ENCODE results near the gene GPX4.
A peak's percentile ranks its signal among the peaks of the same experiment; 100 is the strongest.

GPX4 gene

GRCh38 chr19:1151037-1151724, 47.4 kb downstream of the GPX4 start:
- H2AFZ ChIP-seq = no peak overlapping the region
- no peak overlapping the region for H3K4me2 ChIP-seq (ENCODE audit: low read length)
- no peak for TF ChIP-seq CTCF (IDR thresholded peaks at IDR 0.05)
- H3K79me2 ChIP-seq = peaks cover 10% of the 10 kb centered on the region
- H3K27ac ChIP-seq = peak overlapping the region; percentile 70
- no peak overlapping the region for H3K9ac ChIP-seq
- H3K4me1 ChIP-seq = no peaks in the 10 kb centered on the region
- H3K4me3 ChIP-seq (ENCODE audit: low read depth, low read length) = no peak overlapping the region
- H3K27me3 ChIP-seq (ENCODE audit: control insufficient read depth, insufficient read depth, low read length) = no peaks in the 10 kb centered on the region
- H3K36me3 ChIP-seq (ENCODE audit: control insufficient read depth, insufficient read depth, low read length) = no peaks in the 10 kb centered on the region
- H3K9me3 ChIP-seq (ENCODE audit: control insufficient read depth, low read length) = no peaks in the 10 kb centered on the region

DNA sequence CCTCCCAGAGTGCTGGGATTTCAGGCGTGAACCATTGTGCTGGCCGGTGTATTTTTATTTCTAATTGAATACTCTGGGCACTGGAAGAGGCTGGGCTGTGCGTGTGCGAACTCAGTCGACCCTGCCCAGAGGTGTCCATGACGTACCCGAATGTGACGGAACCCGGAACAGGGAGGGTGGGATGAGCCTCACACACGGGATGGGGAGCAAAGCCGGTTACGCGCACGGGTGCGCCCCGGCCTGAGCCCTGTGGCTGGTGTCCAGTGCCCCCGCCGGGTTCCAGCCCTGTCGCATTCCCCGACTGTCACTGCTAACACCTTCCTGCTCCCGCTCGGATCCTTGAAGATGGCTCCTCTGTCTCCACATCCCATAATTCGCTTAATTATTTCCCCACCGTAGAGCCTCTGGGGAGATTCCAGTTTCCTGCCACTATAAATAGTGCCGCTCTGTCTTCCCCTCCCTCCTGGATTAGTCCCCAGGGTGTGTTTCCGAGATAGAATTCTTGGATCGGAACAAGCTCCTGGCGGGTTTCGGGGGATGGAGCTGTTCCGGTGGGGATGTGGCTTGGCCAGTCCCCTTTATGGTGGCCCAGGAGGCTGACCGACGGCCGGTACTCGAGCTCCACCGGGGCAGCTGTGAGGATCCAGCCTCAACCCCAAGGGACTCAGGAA, 48.3 kb downstream of the GPX4 start:
- Histone ChIP-seq H3K4me1 (no peaks in the 10 kb centered on the region), H2AFZ (no peak overlapping the region), H3K27me3 (ENCODE audit: control insufficient read depth, insufficient read depth, low read length) (no peaks in the 10 kb centered on the region), H3K4me2 (ENCODE audit: low read length) (no peak overlapping the region), H3K9ac (no peak overlapping the region), H3K36me3 (ENCODE audit: control insufficient read depth, insufficient read depth, low read length) (no peaks in the 10 kb centered on the region), H3K4me3 (ENCODE audit: low read depth, low read length) (no peak overlapping the region), H3K79me2 (peaks cover 12% of the 10 kb centered on the region), H3K27ac (peak overlapping the region; percentile 70), H3K9me3 (ENCODE audit: control insufficient read depth, low read length) (no peaks in the 10 kb centered on the region)
- no peak for TF ChIP-seq CTCF (IDR thresholded peaks at IDR 0.05)

GRCh38 chr19:1153891-1154730, 50.3 kb downstream of the GPX4 start:
- Histone ChIP-seq H2AFZ (no peak overlapping the region), H3K4me1 (no peaks in the 10 kb centered on the region), H3K79me2 (peaks cover 19% of the 10 kb centered on the region), H3K27ac (peak overlapping the region; percentile 73), H3K9ac (no peak overlapping the region), H3K27me3 (ENCODE audit: control insufficient read depth, insufficient read depth, low read length) (no peaks in the 10 kb centered on the region), H3K4me2 (ENCODE audit: low read length) (no peak overlapping the region), H3K9me3 (ENCODE audit: control insufficient read depth, low read length) (no peaks in the 10 kb centered on the region), H3K4me3 (ENCODE audit: low read depth, low read length) (no peak overlapping the region), H3K36me3 (ENCODE audit: control insufficient read depth, insufficient read depth, low read length) (no peaks in the 10 kb centered on the region)
- TF ChIP-seq CTCF (IDR thresholded peaks at IDR 0.05) = no peak

GRCh38 chr19:1154731-1155351, 51.0 kb downstream of the GPX4 start:
- Histone ChIP-seq H3K4me3 (ENCODE audit: low read depth, low read length) (no peak overlapping the region), H3K4me1 (no peaks in the 10 kb centered on the region)

More at GRCh38 chr19:1154731-1155351, 51.0 kb downstream of the GPX4 start:
- Histone ChIP-seq H3K27me3 (ENCODE audit: control insufficient read depth, insufficient read depth, low read length) (no peaks in the 10 kb centered on the region), H3K9me3 (ENCODE audit: control insufficient read depth, low read length) (no peaks in the 10 kb centered on the region), H3K4me2 (ENCODE audit: low read length) (no peak overlapping the region), H3K9ac (no peak overlapping the region), H3K36me3 (ENCODE audit: control insufficient read depth, insufficient read depth, low read length) (no peaks in the 10 kb centered on the region), H2AFZ (no peak overlapping the region), H3K27ac (peak overlapping the region; percentile 73), H3K79me2 (peaks cover 21% of the 10 kb centered on the region)
- no peak for TF ChIP-seq CTCF (IDR thresholded peaks at IDR 0.05)
